Fibroblast of pulmonary artery (primary cell): Measurements from ENCODE around the gene SESN2.

Source experiments
- DNase-seq: peaks from one replicate; pipeline ENCODE4 v3.0.0-alpha.2; 2010; ENCODE audit warnings: low read depth
- H3K4me3 ChIP-seq: replicated peaks from 2 replicates; pipeline ENCODE4 v1.5.1; 2011; ENCODE audit warnings: low read depth, mild to moderate bottlenecking, control low read depth, low read length, moderate library complexity
- TF ChIP-seq, protein P1 (sequence below): IDR thresholded peaks from 2 replicates; pipeline ENCODE4 v1.5.1; 2011; ENCODE audit warnings: mild to moderate bottlenecking, control low read depth, low read length, inconsistent platforms; ENCODE audit errors: missing control alignments

SESN2 gene

DNA sequence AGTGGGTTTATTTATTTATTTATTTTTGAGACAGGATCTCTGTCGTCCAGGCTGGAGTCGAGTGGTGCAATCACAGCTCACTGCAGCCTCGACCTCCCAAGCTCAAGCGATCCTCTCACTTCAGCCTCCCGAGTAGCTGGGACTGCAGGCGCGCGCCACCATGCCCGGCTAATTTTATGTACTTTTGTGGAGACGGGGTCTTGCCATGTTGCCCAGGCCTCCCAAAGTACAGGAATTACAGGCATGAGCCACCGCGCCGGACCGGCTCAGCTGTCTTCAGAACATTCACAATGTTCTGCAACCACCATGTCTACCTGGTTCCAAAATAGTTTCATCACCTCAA lies 26.1 kb upstream of the SESN2 start:
- DNase-seq: no peak
- TF ChIP-seq, protein P1, sequence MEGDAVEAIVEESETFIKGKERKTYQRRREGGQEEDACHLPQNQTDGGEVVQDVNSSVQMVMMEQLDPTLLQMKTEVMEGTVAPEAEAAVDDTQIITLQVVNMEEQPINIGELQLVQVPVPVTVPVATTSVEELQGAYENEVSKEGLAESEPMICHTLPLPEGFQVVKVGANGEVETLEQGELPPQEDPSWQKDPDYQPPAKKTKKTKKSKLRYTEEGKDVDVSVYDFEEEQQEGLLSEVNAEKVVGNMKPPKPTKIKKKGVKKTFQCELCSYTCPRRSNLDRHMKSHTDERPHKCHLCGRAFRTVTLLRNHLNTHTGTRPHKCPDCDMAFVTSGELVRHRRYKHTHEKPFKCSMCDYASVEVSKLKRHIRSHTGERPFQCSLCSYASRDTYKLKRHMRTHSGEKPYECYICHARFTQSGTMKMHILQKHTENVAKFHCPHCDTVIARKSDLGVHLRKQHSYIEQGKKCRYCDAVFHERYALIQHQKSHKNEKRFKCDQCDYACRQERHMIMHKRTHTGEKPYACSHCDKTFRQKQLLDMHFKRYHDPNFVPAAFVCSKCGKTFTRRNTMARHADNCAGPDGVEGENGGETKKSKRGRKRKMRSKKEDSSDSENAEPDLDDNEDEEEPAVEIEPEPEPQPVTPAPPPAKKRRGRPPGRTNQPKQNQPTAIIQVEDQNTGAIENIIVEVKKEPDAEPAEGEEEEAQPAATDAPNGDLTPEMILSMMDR: no peak
- no peak overlapping the region for H3K4me3 ChIP-seq

DNA sequence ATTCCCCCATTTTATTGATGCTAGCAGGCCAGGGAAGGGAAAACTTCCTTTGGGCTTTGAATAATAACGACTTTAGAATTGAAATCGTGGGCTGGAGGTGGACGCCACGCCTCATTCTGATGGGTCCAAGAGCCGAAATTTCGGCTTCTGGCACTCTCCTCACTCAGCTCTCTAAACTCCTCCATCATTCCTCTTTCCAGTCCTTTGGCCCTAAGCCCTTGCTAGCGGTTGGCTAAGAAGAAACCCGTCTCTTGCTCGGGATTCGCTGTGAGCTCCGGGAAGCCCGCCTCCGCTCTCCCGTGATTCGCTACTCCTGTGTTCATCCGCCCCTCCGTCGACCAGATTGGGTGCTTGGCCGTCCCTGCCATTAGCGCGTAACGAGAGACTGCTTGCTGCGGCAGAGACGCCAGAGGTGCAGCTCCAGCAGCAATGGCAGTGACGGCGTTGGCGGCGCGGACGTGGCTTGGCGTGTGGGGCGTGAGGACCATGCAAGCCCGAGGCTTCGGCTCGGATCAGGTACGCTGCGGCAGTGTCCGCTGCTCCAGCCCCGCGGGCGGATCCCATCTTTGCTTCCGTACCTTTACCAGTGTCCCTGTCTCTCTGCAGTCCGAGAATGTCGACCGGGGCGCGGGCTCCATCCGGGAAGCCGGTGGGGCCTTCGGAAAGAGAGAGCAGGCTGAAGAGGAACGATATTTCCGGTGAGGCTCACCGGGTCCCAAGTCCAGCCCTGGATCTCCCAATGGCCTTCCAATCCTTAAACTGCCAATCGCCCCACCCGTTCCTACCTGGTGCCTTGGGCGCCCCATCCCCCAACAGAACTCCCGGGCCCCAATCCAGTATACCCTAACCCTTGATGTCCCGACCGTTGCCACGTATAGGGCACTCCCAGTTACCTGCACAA lies 23.3 kb upstream of the SESN2 start, which contains the start of gene ATP5IF1:
ATP5IF1 (plus strand) TSS at position 370 of the 901 bp plus-strand sequence; CDS start at position 430, 60 bp downstream.
- TF ChIP-seq, protein P1: no peak
- peak within 1 kb of the TSS; percentile 96 for H3K4me3 ChIP-seq
- peak; percentile 98 for DNase-seq

DNA sequence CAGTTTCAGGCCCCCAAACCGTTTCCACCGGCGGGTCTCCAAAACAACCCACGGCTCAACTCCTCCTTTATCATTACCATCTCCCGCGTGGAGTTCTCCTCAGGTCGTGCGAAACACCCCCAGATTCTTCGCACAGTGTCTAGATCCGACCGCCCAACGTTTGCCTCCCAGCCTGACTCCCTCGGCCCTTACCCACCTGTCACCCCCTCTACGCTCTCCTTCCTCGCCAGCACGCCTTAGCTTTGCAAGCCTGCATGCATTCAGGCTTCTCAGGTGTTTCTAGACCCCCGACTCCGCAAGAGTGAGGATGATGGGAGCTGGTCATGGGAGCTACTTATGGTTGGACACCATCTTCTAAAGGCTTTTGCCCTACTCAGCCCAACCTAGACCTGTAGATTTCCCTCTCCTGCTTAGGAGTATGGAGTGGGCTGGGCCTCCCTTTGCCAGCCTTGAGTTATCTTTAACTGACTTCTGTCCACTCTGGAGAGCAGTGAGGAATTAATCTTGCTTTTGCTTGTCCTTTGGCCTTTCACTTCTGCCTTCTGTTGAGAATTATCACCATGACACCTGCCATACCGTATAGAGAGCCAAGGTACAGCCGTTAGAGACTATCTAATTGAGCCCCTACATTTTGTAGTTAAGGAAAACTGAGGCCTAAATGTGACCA lies 22.5 kb upstream of the SESN2 start:
- TF ChIP-seq, protein P1: no peak
- no peak for DNase-seq
- H3K4me3 ChIP-seq: peak overlapping the region; percentile 96

DNA sequence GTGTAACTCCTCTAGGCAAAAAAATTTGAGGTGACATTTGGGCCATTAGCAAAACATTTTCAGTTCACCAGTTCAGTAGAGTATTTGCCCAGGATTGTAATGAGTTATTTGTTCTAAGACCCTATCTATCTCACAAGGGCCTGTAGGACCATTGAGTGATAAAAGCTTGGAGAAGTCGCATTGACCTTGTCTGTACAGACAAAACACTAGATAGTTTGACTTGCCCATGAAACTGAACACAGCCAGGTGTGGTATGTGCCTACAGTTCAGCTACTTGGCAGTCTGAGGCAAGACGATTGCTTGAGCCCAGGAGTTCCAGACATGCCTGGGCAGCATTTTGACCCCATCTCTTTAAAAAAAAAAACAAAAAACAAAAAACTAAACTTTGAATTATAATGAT lies 20.3 kb upstream of the SESN2 start:
- no peak for DNase-seq
- TF ChIP-seq, protein P1: no peak
- no peak overlapping the region for H3K4me3 ChIP-seq

DNA sequence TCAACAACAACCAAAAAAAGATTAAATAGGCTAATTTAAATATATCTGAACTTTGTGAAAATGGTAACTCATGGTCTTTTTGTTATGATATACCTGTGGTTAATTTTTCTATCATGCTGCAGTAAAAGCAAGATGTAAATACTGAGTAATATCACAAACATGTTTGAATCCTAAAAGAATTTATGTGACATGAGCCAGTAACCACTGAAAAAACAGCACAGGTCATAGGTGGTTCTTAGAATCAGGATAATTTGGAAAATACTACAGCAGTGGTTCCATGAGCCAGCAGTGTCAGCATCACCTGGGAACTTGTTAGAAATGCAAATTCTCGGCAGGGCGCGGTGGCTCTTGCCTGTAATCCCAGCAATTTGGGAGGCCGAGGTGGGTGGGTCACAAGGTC lies 19.3 kb upstream of the SESN2 start:
- no peak for DNase-seq
- TF ChIP-seq, protein P1: no peak

DNA sequence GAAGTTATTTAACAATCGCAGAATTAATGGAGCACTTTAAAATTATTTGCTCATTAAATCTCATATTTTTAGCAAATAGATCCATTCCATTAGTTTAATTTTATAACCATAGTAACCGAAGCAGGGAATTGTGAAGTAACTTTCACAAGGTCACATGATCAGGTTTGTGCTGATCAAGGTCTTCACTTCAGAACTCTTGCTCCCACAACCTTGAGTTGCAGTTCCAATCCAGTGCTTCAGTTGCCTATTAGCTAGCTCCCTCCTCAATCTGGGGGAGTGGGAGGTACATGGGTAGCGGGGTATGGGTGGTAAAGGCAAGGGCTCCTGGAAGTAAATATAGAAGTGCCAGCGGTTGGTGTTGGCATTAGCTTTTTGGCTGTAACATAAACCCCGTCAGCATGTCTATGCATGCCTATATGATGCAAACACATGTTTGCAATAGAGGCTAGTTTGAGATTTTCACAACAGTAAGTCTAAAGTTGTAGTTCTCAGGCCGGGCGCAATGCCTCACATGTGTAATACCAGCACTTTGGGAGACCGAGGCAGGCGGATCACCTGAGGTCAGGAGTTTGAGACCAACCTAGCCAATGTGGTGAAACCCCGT lies 17.6 kb upstream of the SESN2 start:
- no peak for DNase-seq
- H3K4me3 ChIP-seq: no peak overlapping the region
- TF ChIP-seq, protein P1: no peak

More for the DNA sequence above, 19.3 kb upstream of the SESN2 start:
- no peak overlapping the region for H3K4me3 ChIP-seq
